ENCODE data around the gene ZNF511.

- no peak for TF ChIP-seq CTCF (conservative IDR thresholded peaks at IDR 0.05 in 1 of 2, IDR thresholded peaks at IDR 0.05 in 1 of 2; ENCODE audit: extremely low read depth in 1 of 2, insufficient read depth in 1 of 2, low read depth in 1 of 2, low read length in 2 of 2)
- no peak for TF ChIP-seq EZH2 (IDR thresholded peaks at IDR 0.05; ENCODE audit: borderline replicate concordance, low read length)
Observed at GRCh38 chr10:133349160-133349568, 40.5 kb downstream of the ZNF511 start.
